ENCODE data around the gene RTCB. TPM values are rescaled to one million over a fixed set of nuclear protein-coding genes. Genes with fewer than 3 reads are reported as not detected.

Gene RTCB
- total and polyA plus RNA-seq, 2 experiments from 2014 or later = 52.5 to 99.0 TPM

Small RNA genes within 50 kb of the gene (small RNA-seq; reads per million reads assigned to genes)
- gene AL021937.2 (ENCODE audit: low replicate concordance) (not detected), gene IGLVIVOR22-2 (ENCODE audit: low replicate concordance) (not detected), gene RF02171 (ENCODE audit: low replicate concordance) (not detected), gene RF02172 (ENCODE audit: low replicate concordance) (not detected)

Other genes starting within 250 kb of the RTCB start
- gene RFPL2, start 207.2 kb downstream of the RTCB start, total RNA-seq (2014; rRNA removed; shearing (Covaris generic)) = 1.3 TPM in 1 of 2 replicates, not detected in the other
- gene RFPL2, start 207.2 kb downstream of the RTCB start, polyA plus RNA-seq (2016; fragmentation: Nextera tagmentation; extraction: Ambion mirVana) = 0.40 and 0.45 TPM in 2 replicates
- not detected in 2 replicates for gene SLC5A4, start 156.9 kb downstream of the RTCB start, total RNA-seq (2014; rRNA removed; shearing (Covaris generic))
- 0.10 and 0.16 TPM in 2 replicates for gene SLC5A4, start 156.9 kb downstream of the RTCB start, polyA plus RNA-seq (2016; fragmentation: Nextera tagmentation; extraction: Ambion mirVana)
- gene RFPL3, start 54.4 kb downstream of the RTCB start, total RNA-seq (2014; rRNA removed; shearing (Covaris generic)) = not detected in 2 replicates
- not detected in 2 replicates for gene RFPL3, start 54.4 kb downstream of the RTCB start, polyA plus RNA-seq (2016; fragmentation: Nextera tagmentation; extraction: Ambion mirVana)
- gene BPIFC, start 52.2 kb upstream of the RTCB start, total RNA-seq (2014; rRNA removed; shearing (Covaris generic)) = not detected in 2 replicates
- gene BPIFC, start 52.2 kb upstream of the RTCB start, polyA plus RNA-seq (2016; fragmentation: Nextera tagmentation; extraction: Ambion mirVana) = not detected in 2 replicates
- gene FBXO7, start 62.6 kb upstream of the RTCB start, total RNA-seq (2014; rRNA removed; shearing (Covaris generic)) = 62.7 and 68.5 TPM in 2 replicates
- 32.7 and 38.6 TPM in 2 replicates for gene FBXO7, start 62.6 kb upstream of the RTCB start, polyA plus RNA-seq (2016; fragmentation: Nextera tagmentation; extraction: Ambion mirVana)